Right cardiac atrium (tissue), 5 donors: ENCODE data around the gene SFXN4. TPM values are rescaled to one million over a fixed set of nuclear protein-coding genes. Genes with fewer than 3 reads are reported as not detected.
A peak's percentile ranks its signal among the peaks of the same experiment; 100 is the strongest.
"Not testable (repeated sequence)": the region's sequence is repeated elsewhere in the genome, so short reads cannot be mapped to it uniquely, and the experiment has no call there.

Source experiments
- ATAC-seq, 2 donors: fragments of 200-7000 bp; cut with Tn5 transposase; one replicate each; pipeline versions ENCODE4 v1.8.0 to v1.9.1; 2020; ENCODE audit warnings: moderate library complexity in 2 of 2, mild to moderate bottlenecking in 1 of 2
- DNase-seq, 3 donors: peaks; one replicate each; pipeline ENCODE4 v3.0.0-alpha.2; 2020
- H3K27ac ChIP-seq: one replicate; pipeline ENCODE4 v1.5.1; 2013; ENCODE audit warnings: mild to moderate bottlenecking, low read length, control low read depth, moderate library complexity
- H3K27me3 ChIP-seq: one replicate; pipeline ENCODE4 v1.6.1; 2013; ENCODE audit not compliant: control insufficient read depth, insufficient read depth
- H3K4me1 ChIP-seq: one replicate; pipeline ENCODE4 v1.6.1; 2013; ENCODE audit warnings: low read length; ENCODE audit not compliant: control insufficient read depth, insufficient read depth
- H3K4me3 ChIP-seq: one replicate; pipeline ENCODE4 v1.5.1; 2013; ENCODE audit warnings: low read length, control low read depth
- H3K9me3 ChIP-seq: one replicate; pipeline ENCODE4 v1.6.1; 2013; ENCODE audit warnings: low read length; ENCODE audit not compliant: control insufficient read depth
- WGBS: extraction: QIAGEN DNeasy Blood & Tissue Kit; methylation state at CpG from one replicate; pipeline ENCODE4 v1.1.7; 2013; 5-methylcytosine and 5-hydroxymethylcytosine counted together
- intact Hi-C, 4 donors: fragments of 100-400 bp; cut with DNase I; formaldehyde crosslinking; loops; one replicate each; pipeline versions ENCODE4 v1.11.0 to v1.14.0; 2022 to 2023
- polyA plus RNA-seq: library from polyadenylated mRNA; stranded (reverse); fragments of 200-250 nt; gene quantifications from one replicate; pipeline ENCODE4 v1.2.3, GENCODE V29; 2013
- total RNA-seq, 4 donors: library from RNA; stranded (reverse); fragmentation: NEBNext Ultra II Directional; extraction: Animal tissue kit (Norgen Biotek cat#: 25700); gene quantifications; one replicate each; pipeline ENCODE4 v1.2.1, GENCODE V29; 2021
- donor health status: healthy with polysubstance abuse.
- donor health status: DM: no; HTN: yes; CAD: no.
- donor health status: DM: no; HTN: no; CAD: no.
- donor health status: DM: no; HTN: yes; CAD: no; lungs with severe emphysema.
- donor health status: DM: yes; HTN: yes; CAD: no.

The SFXN4 gene
- total and polyA plus RNA-seq, 5 donors: 36.8 to 46.8 (median 42.0) TPM

- ATAC-seq (peak; percentile 51 to 65), DNase-seq (peak in 1 of 3 donors; percentile 68)
- H3K27me3 ChIP-seq: no peaks in the 10 kb centered on the region
- no peak overlapping the region for H3K27ac ChIP-seq
- H3K9me3 ChIP-seq: no peaks in the 10 kb centered on the region
- H3K4me3 ChIP-seq: no peak overlapping the region
- no peaks in the 10 kb centered on the region for H3K4me1 ChIP-seq
- intact Hi-C loops: no loop called here
- 85% methylated on average over 13 of the region's 13 CpGs for WGBS
Measured at GRCh38 chr10:119139464-119140067, 25.9 kb downstream of the SFXN4 start.

GRCh38 chr10:119138346-119139306 is 26.9 kb downstream of the SFXN4 start:
- H3K4me3 ChIP-seq: no peak overlapping the region
- H3K4me1 ChIP-seq: no peaks in the 10 kb centered on the region
- H3K27me3 ChIP-seq: no peaks in the 10 kb centered on the region
- H3K27ac ChIP-seq: no peak overlapping the region
- no peaks in the 10 kb centered on the region for H3K9me3 ChIP-seq
- intact Hi-C loops: no loop called here
- WGBS: 95% methylated on average over 16 of the region's 16 CpGs
- DNase-seq (no peak), ATAC-seq (peak; percentile 7 to 14)

- 85% methylated on average over 8 of the region's 8 CpGs for WGBS
- intact Hi-C loops, H3K27ac ChIP-seq, H3K4me3 ChIP-seq, ATAC-seq, H3K9me3 ChIP-seq, H3K4me1 ChIP-seq, DNase-seq, H3K27me3 ChIP-seq: not testable (repeated sequence)
Measured at GRCh38 chr10:119137878-119138277, 27.6 kb downstream of the SFXN4 start.

GRCh38 chr10:119136084-119136483 is 29.4 kb downstream of the SFXN4 start:
- no peaks in the 10 kb centered on the region for H3K27me3 ChIP-seq
- 85% methylated on average over 7 of the region's 7 CpGs for WGBS
- H3K4me1 ChIP-seq: no peaks in the 10 kb centered on the region
- no peak overlapping the region for H3K4me3 ChIP-seq
- ATAC-seq (no peak), DNase-seq (no peak)
- H3K27ac ChIP-seq: no peak overlapping the region
- no peaks in the 10 kb centered on the region for H3K9me3 ChIP-seq
- intact Hi-C loops: no loop called here

GRCh38 chr10:119135513-119135881 is 30.0 kb downstream of the SFXN4 start:
- no peaks in the 10 kb centered on the region for H3K4me1 ChIP-seq
- H3K27me3 ChIP-seq: no peaks in the 10 kb centered on the region
- H3K9me3 ChIP-seq: no peaks in the 10 kb centered on the region
- intact Hi-C loops: no loop called here
- ATAC-seq: peak in 1 of 2 donors; percentile 44
- WGBS: 67% methylated on average over 4 of the region's 4 CpGs
- DNase-seq: no peak
- H3K4me3 ChIP-seq: no peak overlapping the region
- no peak overlapping the region for H3K27ac ChIP-seq

GRCh38 chr10:119133949-119134348 is 31.6 kb downstream of the SFXN4 start:
- ATAC-seq (no peak), DNase-seq (no peak)
- intact Hi-C loops: no loop called here
- 88% methylated on average over 8 of the region's 8 CpGs for WGBS
- Histone ChIP-seq H3K27ac (no peak overlapping the region), H3K9me3 (no peaks in the 10 kb centered on the region), H3K4me3 (no peak overlapping the region), H3K4me1 (no peaks in the 10 kb centered on the region), H3K27me3 (no peaks in the 10 kb centered on the region)

- WGBS: 89% methylated on average over 14 of the region's 14 CpGs
- no peaks in the 10 kb centered on the region for H3K27me3 ChIP-seq
- H3K9me3 ChIP-seq: no peaks in the 10 kb centered on the region
- no peak for DNase-seq
- H3K4me1 ChIP-seq: no peaks in the 10 kb centered on the region
- H3K27ac ChIP-seq: no peak overlapping the region
- no peak for ATAC-seq
- H3K4me3 ChIP-seq: no peak overlapping the region
- intact Hi-C loops: no loop called here
Measured at GRCh38 chr10:119132521-119133345, 32.8 kb downstream of the SFXN4 start.

- ATAC-seq: peak; percentile 64 to 72
- Histone ChIP-seq H3K4me1 (no peaks in the 10 kb centered on the region), H3K9me3 (no peaks in the 10 kb centered on the region), H3K27me3 (no peaks in the 10 kb centered on the region), H3K4me3 (peak overlapping the region; percentile 86), H3K27ac (peak overlapping the region; percentile 56)
- intact Hi-C loops: no loop called here
- 48% methylated on average over 10 of the region's 10 CpGs for WGBS
- DNase-seq: no peak
Measured at GRCh38 chr10:119131512-119132240, 33.8 kb downstream of the SFXN4 start.

- Histone ChIP-seq H3K4me1 (no peaks in the 10 kb centered on the region), H3K4me3 (no peak overlapping the region), H3K27ac (no peak overlapping the region), H3K27me3 (no peaks in the 10 kb centered on the region), H3K9me3 (no peaks in the 10 kb centered on the region)
- intact Hi-C loops: no loop called here
- DNase-seq: no peak
- ATAC-seq: no peak
- 93% methylated on average over 4 of the region's 4 CpGs for WGBS
Measured at GRCh38 chr10:119129721-119130120, 35.8 kb downstream of the SFXN4 start.

GRCh38 chr10:119125942-119126341 is 39.6 kb downstream of the SFXN4 start:
- no peak for DNase-seq
- H3K4me1 ChIP-seq: no peaks in the 10 kb centered on the region
- no peak overlapping the region for H3K27ac ChIP-seq
- no peaks in the 10 kb centered on the region for H3K9me3 ChIP-seq
- WGBS: 98% methylated on average over 2 of the region's 2 CpGs
- no peak overlapping the region for H3K4me3 ChIP-seq
- intact Hi-C loops: no loop called here
- H3K27me3 ChIP-seq: no peaks in the 10 kb centered on the region
- no peak for ATAC-seq
